HepG2 (cell line): ENCODE results near the gene DIP2C. TPM values are rescaled to one million over a fixed set of nuclear protein-coding genes. Genes with fewer than 3 reads are reported as not detected.

Experiments
- ATAD3A ChIP-seq: sonication (generic); formaldehyde crosslinking; IDR thresholded peaks from 2 replicates; pipeline ENCODE4 v1.4.0; 2020; ENCODE audit warnings: missing genetic modification reagents
- KAT7 ChIP-seq: IDR thresholded peaks from 2 replicates; pipeline ENCODE4 v1.6.1; 2018; ENCODE audit warnings: borderline replicate concordance, missing compliant biosample characterization
- MBNL3 ChIP-seq: fragments of 250-450 bp; sonication (Bioruptor Pico); conservative IDR thresholded peaks from 2 replicates; pipeline ENCODE4 v1.8.0; 2022; ENCODE audit warnings: mild to moderate bottlenecking, inconsistent platforms
- MXI1 ChIP-seq: IDR thresholded peaks from 3 replicates; pipeline ENCODE4 v1.6.1; 2012; ENCODE audit warnings: low read depth, low read length, inconsistent platforms, borderline replicate concordance
- NCOA2 ChIP-seq: sonication (generic); formaldehyde crosslinking; IDR thresholded peaks from 2 replicates; pipeline ENCODE4 v1.8.0; 2022; ENCODE audit warnings: inconsistent platforms
- RCOR2 ChIP-seq: IDR thresholded peaks from 2 replicates; pipeline ENCODE4 v1.6.1; 2016; ENCODE audit warnings: missing biosample characterization, missing genetic modification reagents
- REXO4 ChIP-seq: sonication (generic); formaldehyde crosslinking; IDR thresholded peaks from 2 replicates; pipeline ENCODE4 v1.8.0; 2022; ENCODE audit warnings: missing genetic modification reagents, mild to moderate bottlenecking, borderline replicate concordance
- RXRA ChIP-seq: sonication (generic); formaldehyde crosslinking; IDR thresholded peaks from 2 replicates; pipeline ENCODE4 v1.5.1; 2020; ENCODE audit warnings: missing genetic modification reagents
- SCMH1 ChIP-seq: sonication (generic); formaldehyde crosslinking; IDR thresholded peaks from 2 replicates; pipeline ENCODE4 v1.9.0; 2021; ENCODE audit warnings: missing genetic modification reagents, mild to moderate bottlenecking, borderline replicate concordance
- TP53 ChIP-seq: sonication (generic); formaldehyde crosslinking; conservative IDR thresholded peaks from 2 replicates; pipeline ENCODE4 v1.4.0; 2020; ENCODE audit warnings: missing genetic modification reagents
- YY1 ChIP-seq: IDR thresholded peaks from 2 replicates; pipeline ENCODE4 v1.6.1; 2011; ENCODE audit warnings: low read length, low read depth, moderate library complexity, mild to moderate bottlenecking; ENCODE audit not compliant: insufficient read depth, insufficient replicate concordance
- ZBTB33 ChIP-seq: sonication (generic); formaldehyde crosslinking; IDR thresholded peaks from 2 replicates; pipeline ENCODE4 v1.4.0; 2020; ENCODE audit warnings: missing genetic modification reagents
- ZKSCAN8 ChIP-seq: IDR thresholded peaks from 2 replicates; pipeline ENCODE4 v1.6.1; 2016; ENCODE audit warnings: borderline replicate concordance, missing genetic modification reagents, missing compliant biosample characterization
- ZMYM3 ChIP-seq: sonication (generic); formaldehyde crosslinking; IDR thresholded peaks from 2 replicates; pipeline ENCODE4 v1.5.1; 2020; ENCODE audit warnings: mild to moderate bottlenecking, missing genetic modification reagents
- polyA plus RNA-seq, 8 experiments: library from polyadenylated mRNA; depleted of rRNA in 3 of 8; stranded (reverse) in 7 of 8; unstranded in 1 of 8; fragments of >200 nt; fragmentation: Illumina TruSeq in 4 of 8; extraction: Trizol in 4 of 8; gene quantifications; 2 replicates each; pipeline versions ENCODE4 v1.2.1 to v1.2.3, GENCODE V29; 2011 to 2016; ENCODE audit warnings: low read depth in 4 of 8, missing spikeins in 1 of 8, mixed read lengths in 1 of 8; ENCODE audit not compliant: insufficient read depth in 1 of 8
- total RNA-seq, 5 experiments: library from RNA; depleted of rRNA; stranded (reverse); fragments of >200 nt; fragmentation: Illumina TruSeq; extraction: Trizol; gene quantifications; 2 replicates each; pipeline ENCODE4 v1.2.3, GENCODE V29; 2016; ENCODE audit warnings: low read depth in 1 of 5
- TF ChIP-seq, protein P1 (sequence below): sonication (generic); formaldehyde crosslinking; IDR thresholded peaks from 2 replicates; pipeline ENCODE4 v1.4.0; 2020; ENCODE audit warnings: missing genetic modification reagents
- TF ChIP-seq, protein P2 (sequence below): sonication (generic); formaldehyde crosslinking; IDR thresholded peaks from 2 replicates; pipeline ENCODE4 v1.8.1; 2023; ENCODE audit warnings: mild to moderate bottlenecking, missing genetic modification reagents, borderline replicate concordance
- TF ChIP-seq, protein P3 (sequence below): IDR thresholded peaks from 2 replicates; pipeline ENCODE4 v1.6.1; 2016; ENCODE audit warnings: control low read depth

DIP2C gene
- total and polyA plus RNA-seq, 2 of the 13 experiments (the other 11 are each of a cell fraction or from before 2014, with no cell fraction given): 2.2 to 2.7 TPM

DNA sequence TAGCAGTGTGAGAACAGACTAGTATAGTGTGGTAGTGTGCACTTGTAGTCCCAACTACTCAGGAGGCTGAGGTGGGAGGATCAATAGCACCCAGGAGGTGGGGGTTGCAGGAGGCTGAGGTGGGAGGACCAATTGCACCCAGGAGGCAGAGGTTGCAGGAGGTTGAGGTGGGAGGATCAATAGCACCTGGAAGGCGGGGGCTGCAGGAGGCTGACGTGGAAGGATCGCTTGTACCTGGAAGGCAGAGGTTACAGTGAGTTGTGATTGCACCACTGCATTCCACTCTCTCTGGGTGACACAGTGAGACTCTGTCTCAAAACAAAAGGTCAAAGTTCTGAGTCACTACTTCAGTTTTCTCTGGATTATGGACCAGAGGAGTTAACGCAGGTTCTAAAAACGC lies 22.6 kb upstream of the DIP2C start (continued):
- TF ChIP-seq ZBTB33 (no peak), TP53 (no peak), ZKSCAN8 (CRISPR knock-in tag) (0 out of 2 replicates have a peak, but pooled peaks have one; percentile 35), NCOA2 (CRISPR knock-in tag) (no peak), REXO4 (CRISPR knock-in tag) (no peak), MXI1 (no peak), RXRA (CRISPR knock-in tag) (peak; percentile 55; the same call in 1 of the 2 replicates), KAT7 (CRISPR knock-in tag) (no peak), YY1 (no peak), ATAD3A (CRISPR knock-in tag) (no peak), ZMYM3 (CRISPR knock-in tag) (peak; percentile 97), RCOR2 (CRISPR knock-in tag) (peak; percentile 71; the same call in 1 of the 2 replicates), SCMH1 (CRISPR knock-in tag) (no peak), MBNL3 (no peak)
- TF ChIP-seq, protein P1, sequence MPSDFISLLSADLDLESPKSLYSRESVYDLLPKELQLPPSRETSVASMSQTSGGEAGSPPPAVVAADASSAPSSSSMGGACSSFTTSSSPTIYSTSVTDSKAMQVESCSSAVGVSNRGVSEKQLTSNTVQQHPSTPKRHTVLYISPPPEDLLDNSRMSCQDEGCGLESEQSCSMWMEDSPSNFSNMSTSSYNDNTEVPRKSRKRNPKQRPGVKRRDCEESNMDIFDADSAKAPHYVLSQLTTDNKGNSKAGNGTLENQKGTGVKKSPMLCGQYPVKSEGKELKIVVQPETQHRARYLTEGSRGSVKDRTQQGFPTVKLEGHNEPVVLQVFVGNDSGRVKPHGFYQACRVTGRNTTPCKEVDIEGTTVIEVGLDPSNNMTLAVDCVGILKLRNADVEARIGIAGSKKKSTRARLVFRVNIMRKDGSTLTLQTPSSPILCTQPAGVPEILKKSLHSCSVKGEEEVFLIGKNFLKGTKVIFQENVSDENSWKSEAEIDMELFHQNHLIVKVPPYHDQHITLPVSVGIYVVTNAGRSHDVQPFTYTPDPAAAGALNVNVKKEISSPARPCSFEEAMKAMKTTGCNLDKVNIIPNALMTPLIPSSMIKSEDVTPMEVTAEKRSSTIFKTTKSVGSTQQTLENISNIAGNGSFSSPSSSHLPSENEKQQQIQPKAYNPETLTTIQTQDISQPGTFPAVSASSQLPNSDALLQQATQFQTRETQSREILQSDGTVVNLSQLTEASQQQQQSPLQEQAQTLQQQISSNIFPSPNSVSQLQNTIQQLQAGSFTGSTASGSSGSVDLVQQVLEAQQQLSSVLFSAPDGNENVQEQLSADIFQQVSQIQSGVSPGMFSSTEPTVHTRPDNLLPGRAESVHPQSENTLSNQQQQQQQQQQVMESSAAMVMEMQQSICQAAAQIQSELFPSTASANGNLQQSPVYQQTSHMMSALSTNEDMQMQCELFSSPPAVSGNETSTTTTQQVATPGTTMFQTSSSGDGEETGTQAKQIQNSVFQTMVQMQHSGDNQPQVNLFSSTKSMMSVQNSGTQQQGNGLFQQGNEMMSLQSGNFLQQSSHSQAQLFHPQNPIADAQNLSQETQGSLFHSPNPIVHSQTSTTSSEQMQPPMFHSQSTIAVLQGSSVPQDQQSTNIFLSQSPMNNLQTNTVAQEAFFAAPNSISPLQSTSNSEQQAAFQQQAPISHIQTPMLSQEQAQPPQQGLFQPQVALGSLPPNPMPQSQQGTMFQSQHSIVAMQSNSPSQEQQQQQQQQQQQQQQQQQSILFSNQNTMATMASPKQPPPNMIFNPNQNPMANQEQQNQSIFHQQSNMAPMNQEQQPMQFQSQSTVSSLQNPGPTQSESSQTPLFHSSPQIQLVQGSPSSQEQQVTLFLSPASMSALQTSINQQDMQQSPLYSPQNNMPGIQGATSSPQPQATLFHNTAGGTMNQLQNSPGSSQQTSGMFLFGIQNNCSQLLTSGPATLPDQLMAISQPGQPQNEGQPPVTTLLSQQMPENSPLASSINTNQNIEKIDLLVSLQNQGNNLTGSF (CRISPR knock-in tag): no peak
- TF ChIP-seq, protein P2, sequence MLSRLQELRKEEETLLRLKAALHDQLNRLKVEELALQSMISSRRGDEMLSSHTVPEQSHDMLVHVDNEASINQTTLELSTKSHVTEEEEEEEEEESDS: no peak
- TF ChIP-seq, protein P3, sequence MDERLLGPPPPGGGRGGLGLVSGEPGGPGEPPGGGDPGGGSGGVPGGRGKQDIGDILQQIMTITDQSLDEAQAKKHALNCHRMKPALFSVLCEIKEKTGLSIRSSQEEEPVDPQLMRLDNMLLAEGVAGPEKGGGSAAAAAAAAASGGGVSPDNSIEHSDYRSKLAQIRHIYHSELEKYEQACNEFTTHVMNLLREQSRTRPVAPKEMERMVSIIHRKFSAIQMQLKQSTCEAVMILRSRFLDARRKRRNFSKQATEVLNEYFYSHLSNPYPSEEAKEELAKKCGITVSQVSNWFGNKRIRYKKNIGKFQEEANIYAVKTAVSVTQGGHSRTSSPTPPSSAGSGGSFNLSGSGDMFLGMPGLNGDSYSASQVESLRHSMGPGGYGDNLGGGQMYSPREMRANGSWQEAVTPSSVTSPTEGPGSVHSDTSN: no peak
